DND-41 (cell line): ENCODE measurements around the gene TAX1BP3.

ENCODE experiments used
- CTCF ChIP-seq: IDR thresholded peaks from 2 replicates; pipeline ENCODE4 v1.5.1; 2012; ENCODE audit warnings: borderline replicate concordance, low read length, moderate library complexity, mild to moderate bottlenecking; ENCODE audit not compliant: poor library complexity, severe bottlenecking; ENCODE audit errors: extremely low read depth
- EZH2 ChIP-seq: IDR thresholded peaks from 3 replicates; pipeline ENCODE4 v1.6.1; 2012; ENCODE audit warnings: borderline replicate concordance, low read depth, mild to moderate bottlenecking, moderate library complexity, low read length, inconsistent platforms; ENCODE audit not compliant: severe bottlenecking

- TF ChIP-seq CTCF: no peak
- TF ChIP-seq EZH2: no peak
Observed at GRCh38 chr17:3667366-3668278, 756 bp downstream of the TAX1BP3 start.
